SU-DHL-6 (cell line): ENCODE results near the gene PANK2.

Source experiments
- CTCF ChIP-seq: fragments of 200-600 bp; sonication (generic); IDR thresholded peaks from one replicate; pipeline ENCODE4 v1.5.1; 2017; ENCODE audit warnings: antibody characterized with exemption, mild to moderate bottlenecking, low read length, moderate library complexity; ENCODE audit not compliant: insufficient read depth, poor library complexity, severe bottlenecking
- EZH2phosphoT487 ChIP-seq: fragments of 200-600 bp; sonication (generic), shearing (Covaris generic); conservative IDR thresholded peaks from 2 replicates; pipeline ENCODE4 v1.6.1; 2018; ENCODE audit warnings: mild to moderate bottlenecking, antibody characterized with exemption, low read length, moderate library complexity, mixed read lengths

- TF ChIP-seq CTCF (no peak), EZH2phosphoT487 (no peak)
Observed at GRCh38 chr20:3885715-3886114, 3.5 kb upstream of the PANK2 start.
